Naive thymus-derived CD4-positive, alpha-beta T cell (primary cell): Measurements from ENCODE around the gene ARRDC3. TPM values are rescaled to one million over a fixed set of nuclear protein-coding genes. Genes with fewer than 3 reads are reported as not detected.
"Not testable (repeated sequence)": the region's sequence is repeated elsewhere in the genome, so short reads cannot be mapped to it uniquely, and the experiment has no call there.

ENCODE experiments used
- ATAC-seq: fragments of 150-1000 bp; cut with Tn5 transposase; 2 replicates; pipeline ENCODE4 v1.10.0; 2021; ENCODE audit warnings: mild to moderate bottlenecking, moderate library complexity
- CTCF ChIA-PET: fragments of 350-600 bp; sonication (Branson Sonifier 250); formaldehyde crosslinking; loops from one replicate; lab custom pipeline; 2021; ENCODE audit warnings: antibody characterized with exemption; lab: Charles Lee
- POLR2A ChIA-PET: fragments of 350-600 bp; sonication (Branson Sonifier 250); formaldehyde crosslinking; loops from one replicate; lab custom pipeline; 2021; ENCODE audit warnings: antibody characterized with exemption, inconsistent platforms; lab: Charles Lee
- DNase-seq, 9 donors: peaks; one replicate each; pipeline versions ENCODE4 v3.0.0 to v3.0.0-alpha.2; 2020 to 2022; ENCODE audit warnings: mixed read lengths in 1 of 9
- H3K27ac ChIP-seq: one replicate; pipeline ENCODE4 v1.7.0; 2013; ENCODE audit warnings: mild to moderate bottlenecking, low read depth, low read length, moderate library complexity
- H3K27me3 ChIP-seq, 2 donors: one replicate each; pipeline ENCODE4 v1.7.0; 2013; ENCODE audit warnings: low read length in 2 of 2, mild to moderate bottlenecking in 2 of 2, moderate library complexity in 2 of 2; ENCODE audit not compliant: control insufficient read depth in 2 of 2, insufficient read depth in 2 of 2
- H3K36me3 ChIP-seq, 3 experiments: 1 replicate in 2 of 3; 2 replicates in 1 of 3; pipeline ENCODE4 v1.7.0; 2013; ENCODE audit warnings: low read length in 3 of 3, mild to moderate bottlenecking in 3 of 3, moderate library complexity in 1 of 3; ENCODE audit not compliant: insufficient read depth in 3 of 3, control insufficient read depth in 2 of 3
- H3K4me1 ChIP-seq, 2 donors: one replicate each; pipeline ENCODE4 v1.7.0; 2013; ENCODE audit warnings: low read length in 2 of 2, mild to moderate bottlenecking in 2 of 2, moderate library complexity in 1 of 2; ENCODE audit not compliant: control insufficient read depth in 2 of 2, insufficient read depth in 2 of 2
- H3K4me3 ChIP-seq: 2 replicates; pipeline ENCODE4 v1.7.0; 2013; ENCODE audit warnings: mild to moderate bottlenecking, low read length
- H3K9me3 ChIP-seq, 3 experiments: 1 replicate in 2 of 3; 2 replicates in 1 of 3; pipeline ENCODE4 v1.7.0; 2013; ENCODE audit warnings: low read length in 3 of 3; ENCODE audit not compliant: control insufficient read depth in 2 of 3
- H3K27ac Mint-ChIP-seq, 9 donors: one replicate each; pipeline ENCODE4 v1.8.0; 2020 to 2022; ENCODE audit warnings: mixed read lengths in 9 of 9, mild to moderate bottlenecking in 8 of 9, moderate library complexity in 5 of 9, inconsistent platforms in 2 of 9
- H3K27me3 Mint-ChIP-seq, 5 donors: one replicate each; pipeline ENCODE4 v1.8.0; 2021 to 2022; ENCODE audit warnings: mixed read lengths in 5 of 5, mild to moderate bottlenecking in 1 of 5
- H3K36me3 Mint-ChIP-seq, 5 donors: one replicate each; pipeline ENCODE4 v1.8.0; 2020 to 2022; ENCODE audit warnings: mixed read lengths in 5 of 5, mild to moderate bottlenecking in 3 of 5, inconsistent platforms in 1 of 5
- H3K4me1 Mint-ChIP-seq, 7 donors: one replicate each; pipeline ENCODE4 v1.8.0; 2020 to 2022; ENCODE audit warnings: mixed read lengths in 7 of 7, mild to moderate bottlenecking in 3 of 7, inconsistent platforms in 1 of 7
- H3K4me3 Mint-ChIP-seq, 10 donors: one replicate each; pipeline ENCODE4 v1.8.0; 2020 to 2022; ENCODE audit warnings: mild to moderate bottlenecking in 10 of 10, mixed read lengths in 10 of 10, moderate library complexity in 6 of 10, inconsistent platforms in 2 of 10
- H3K9me3 Mint-ChIP-seq, 11 donors: one replicate each; pipeline ENCODE4 v1.8.0; 2020 to 2022; ENCODE audit warnings: mixed read lengths in 11 of 11, mild to moderate bottlenecking in 4 of 11, inconsistent platforms in 1 of 11, moderate library complexity in 1 of 11
- intact Hi-C, 2 donors: fragments of 100-400 bp; cut with micrococcal nuclease; formaldehyde crosslinking; loops; one replicate each; pipeline ENCODE4 v1.15.1; 2023
- polyA plus RNA-seq, 2 donors: library from polyadenylated mRNA; unstranded; fragments of 300-500 nt; fragmentation: Illumina TruSeq; gene quantifications; one replicate each; pipeline ENCODE4 v1.2.3, GENCODE V29; 2021
- total RNA-seq, 6 experiments: library from RNA in 5 of 6; stranded (reverse) in 5 of 6; gene quantifications; 1 replicate in 5 of 6; 2 replicates in 1 of 6; pipeline ENCODE4 v1.2.3 and lab custom pipeline; 2021 to 2026

ARRDC3 gene
- total and polyA plus RNA-seq, 7 experiments from 2014 or later: 29.8 to 256 (median 168) TPM

GRCh38 chr5:91408710-91409109 lies 25.6 kb upstream of the ARRDC3 start:
- H3K36me3 Mint-ChIP-seq: peaks cover 0 to 4% (median 0%) of the 10 kb centered on the region in 5 donors
- Histone ChIP-seq H3K4me3 (no peak overlapping the region), H3K27ac (no peak overlapping the region), H3K4me1 (no peaks in the 10 kb centered on the region), H3K9me3 (no peaks in the 10 kb centered on the region), H3K36me3 (no peaks in the 10 kb centered on the region), H3K27me3 (no peaks in the 10 kb centered on the region)
- POLR2A ChIA-PET: no interaction called here
- DNase-seq (no peak), ATAC-seq (no peak)
- peaks cover 0 to 4% (median 0%) of the 10 kb centered on the region in 7 donors for H3K4me1 Mint-ChIP-seq
- H3K27ac Mint-ChIP-seq: no peak overlapping the region
- H3K4me3 Mint-ChIP-seq: no peak overlapping the region
- H3K27me3 Mint-ChIP-seq: no peaks in the 10 kb centered on the region
- no peaks in the 10 kb centered on the region for H3K9me3 Mint-ChIP-seq
- CTCF ChIA-PET: no interaction called here
- intact Hi-C loops: loop anchor here in 1 of 2 donors (5.0 kb wide), 1 partner anchor 536 kb away; no protein-coding TSS in a partner anchor

GRCh38 chr5:91407204-91407603 lies 24.1 kb upstream of the ARRDC3 start:
- intact Hi-C loops: loop anchor here in 1 of 2 donors (5.0 kb wide), 1 partner anchor 535 kb away; no protein-coding TSS in a partner anchor
- CTCF ChIA-PET: no interaction called here
- peaks cover 0 to 4% (median 0%) of the 10 kb centered on the region in 7 donors for H3K4me1 Mint-ChIP-seq

GRCh38 chr5:91403438-91403837 lies 20.3 kb upstream of the ARRDC3 start:
- DNase-seq: no peak

More at GRCh38 chr5:91407204-91407603, 24.1 kb upstream of the ARRDC3 start:
- POLR2A ChIA-PET: no interaction called here
- Histone ChIP-seq H3K36me3 (no peaks in the 10 kb centered on the region), H3K4me1 (no peaks in the 10 kb centered on the region), H3K4me3 (no peak overlapping the region), H3K9me3 (no peaks in the 10 kb centered on the region), H3K27me3 (no peaks in the 10 kb centered on the region), H3K27ac (no peak overlapping the region)
- Mint-ChIP-seq H3K27me3 (no peaks in the 10 kb centered on the region), H3K4me3 (no peak overlapping the region), H3K36me3 (peaks cover 0 to 4% (median 0%) of the 10 kb centered on the region in 5 donors), H3K27ac (no peak overlapping the region), H3K9me3 (no peaks in the 10 kb centered on the region)
- DNase-seq: no peak
- no peak for ATAC-seq

GRCh38 chr5:91401175-91401574 lies 18.1 kb upstream of the ARRDC3 start:
- intact Hi-C loops: no loop called here
- no peak for ATAC-seq
- Histone ChIP-seq H3K4me1 (no peaks in the 10 kb centered on the region), H3K36me3 (no peaks in the 10 kb centered on the region), H3K9me3 (no peaks in the 10 kb centered on the region), H3K27me3 (no peaks in the 10 kb centered on the region), H3K27ac (no peak overlapping the region), H3K4me3 (no peak overlapping the region)
- Mint-ChIP-seq H3K36me3 (peaks cover 0 to 7% (median 0%) of the 10 kb centered on the region in 5 donors), H3K27me3 (no peaks in the 10 kb centered on the region), H3K4me1 (peaks cover 0 to 13% (median 4%) of the 10 kb centered on the region in 7 donors), H3K27ac (no peak overlapping the region), H3K4me3 (no peak overlapping the region), H3K9me3 (no peaks in the 10 kb centered on the region)
- no peak for DNase-seq
- CTCF ChIA-PET: no interaction called here
- POLR2A ChIA-PET: no interaction called here

More at GRCh38 chr5:91403438-91403837, 20.3 kb upstream of the ARRDC3 start:
- Histone ChIP-seq H3K9me3 (no peaks in the 10 kb centered on the region), H3K27ac (no peak overlapping the region), H3K4me3 (no peak overlapping the region), H3K36me3 (no peaks in the 10 kb centered on the region), H3K4me1 (no peaks in the 10 kb centered on the region), H3K27me3 (no peaks in the 10 kb centered on the region)
- Mint-ChIP-seq H3K27me3 (no peaks in the 10 kb centered on the region), H3K27ac (no peak overlapping the region), H3K4me3 (no peak overlapping the region), H3K4me1 (peaks cover 0 to 4% (median 0%) of the 10 kb centered on the region in 7 donors), H3K36me3 (peaks cover 0 to 4% (median 0%) of the 10 kb centered on the region in 5 donors), H3K9me3 (no peaks in the 10 kb centered on the region)
- ChIA-PET CTCF (no interaction called here), POLR2A (no interaction called here)
- no peak for ATAC-seq
- intact Hi-C loops: no loop called here

- H3K4me1 ChIP-seq: no peaks in the 10 kb centered on the region
- no peaks in the 10 kb centered on the region for H3K27me3 Mint-ChIP-seq
- peaks cover 0 to 13% (median 0%) of the 10 kb centered on the region in 7 donors for H3K4me1 Mint-ChIP-seq
- no peak for DNase-seq
- no peaks in the 10 kb centered on the region for H3K27me3 ChIP-seq
- ChIA-PET CTCF (interaction anchor here (0.7 kb wide), 1 partner anchor 479 kb away, joined by 3 read pairs; no protein-coding TSS in a partner anchor), POLR2A (no interaction called here)
- H3K27ac Mint-ChIP-seq: peak overlapping the region in 1 of 9 donors; percentile 41
- H3K4me3 Mint-ChIP-seq: peak overlapping the region in 1 of 10 donors; percentile 72
- intact Hi-C loops: no loop called here
- H3K36me3 Mint-ChIP-seq: peaks cover 0 to 7% (median 0%) of the 10 kb centered on the region in 5 donors
- no peaks in the 10 kb centered on the region for H3K36me3 ChIP-seq
- no peak overlapping the region for H3K4me3 ChIP-seq
- H3K27ac ChIP-seq: no peak overlapping the region
- no peaks in the 10 kb centered on the region for H3K9me3 Mint-ChIP-seq
- no peaks in the 10 kb centered on the region for H3K9me3 ChIP-seq
- no peak for ATAC-seq
Observed at GRCh38 chr5:91397791-91398190, 14.7 kb upstream of the ARRDC3 start.

- Mint-ChIP-seq H3K27me3 (no peaks in the 10 kb centered on the region), H3K36me3 (peaks cover 0 to 8% (median 0%) of the 10 kb centered on the region in 5 donors), H3K27ac (no peak overlapping the region), H3K4me1 (peaks cover 0 to 7% (median 4%) of the 10 kb centered on the region in 7 donors), H3K4me3 (no peak overlapping the region), H3K9me3 (peaks cover 0 to 1% (median 0%) of the 10 kb centered on the region in 11 donors)
- ChIA-PET POLR2A (interaction anchor here (0.8 kb wide), 1 partner anchor 172 kb away, joined by 3 read pairs; no protein-coding TSS in a partner anchor), CTCF (no interaction called here)
- DNase-seq: no peak
- no peaks in the 10 kb centered on the region for H3K9me3 ChIP-seq
- no peaks in the 10 kb centered on the region for H3K36me3 ChIP-seq
- no peak overlapping the region for H3K4me3 ChIP-seq
- H3K4me1 ChIP-seq: peaks cover 0 to 4% of the 10 kb centered on the region in 2 donors
- ATAC-seq: peak; percentile 67
- H3K27me3 ChIP-seq: no peaks in the 10 kb centered on the region
- H3K27ac ChIP-seq: no peak overlapping the region
- intact Hi-C loops: no loop called here
Observed at GRCh38 chr5:91390268-91390667, 7.2 kb upstream of the ARRDC3 start.

GRCh38 chr5:91389555-91389954 lies 6.4 kb upstream of the ARRDC3 start:
- H3K4me3 Mint-ChIP-seq, H3K36me3 ChIP-seq, H3K9me3 Mint-ChIP-seq, DNase-seq, H3K27me3 Mint-ChIP-seq, intact Hi-C loops, H3K9me3 ChIP-seq, H3K36me3 Mint-ChIP-seq, H3K4me3 ChIP-seq, ATAC-seq, H3K4me1 ChIP-seq, H3K27me3 ChIP-seq, H3K27ac ChIP-seq: not testable (repeated sequence)
- peak overlapping the region in 1 of 9 donors; percentile 0 for H3K27ac Mint-ChIP-seq
- CTCF ChIA-PET: interaction anchor here (0.6 to 7.1 kb wide), 2 partner anchors 162 to 288 kb away, joined by 3 to 175 read pairs; no protein-coding TSS in a partner anchor
- H3K4me1 Mint-ChIP-seq: peaks cover 0 to 12% (median 10%) of the 10 kb centered on the region in 7 donors
- POLR2A ChIA-PET: interaction anchor here (0.8 kb wide), 1 partner anchor 171 kb away, joined by 3 read pairs; no protein-coding TSS in a partner anchor
